GM19452 (cell line): ENCODE data around the gene ZNHIT6.

Experiments
- ATAC-seq: cut with Tn5 transposase; IDR thresholded peaks from one replicate; pipeline ENCODE4 v1.9.1; 2021; ENCODE audit not compliant: unreplicated experiment

Gene ZNHIT6

DNA sequence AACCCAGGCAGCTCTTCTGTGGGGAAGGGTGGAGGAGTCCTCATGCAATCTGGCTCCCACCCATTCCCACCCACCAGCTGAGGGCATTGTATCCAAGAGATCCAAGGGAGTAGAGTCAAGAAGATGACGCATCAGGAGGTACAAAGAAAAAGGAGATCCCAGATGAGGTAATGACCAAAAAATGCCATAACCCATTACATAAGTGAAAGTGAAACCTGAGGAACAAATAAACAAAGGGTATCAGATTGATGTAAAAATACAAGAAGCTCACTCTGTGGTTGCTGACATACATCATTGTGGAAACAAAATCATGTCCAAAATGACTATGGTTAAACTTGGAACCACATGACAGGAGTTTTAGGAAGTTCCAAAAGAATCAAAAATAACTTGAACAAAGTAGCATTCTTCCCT, 85.2 kb downstream of the ZNHIT6 start:
- no peak for ATAC-seq

DNA sequence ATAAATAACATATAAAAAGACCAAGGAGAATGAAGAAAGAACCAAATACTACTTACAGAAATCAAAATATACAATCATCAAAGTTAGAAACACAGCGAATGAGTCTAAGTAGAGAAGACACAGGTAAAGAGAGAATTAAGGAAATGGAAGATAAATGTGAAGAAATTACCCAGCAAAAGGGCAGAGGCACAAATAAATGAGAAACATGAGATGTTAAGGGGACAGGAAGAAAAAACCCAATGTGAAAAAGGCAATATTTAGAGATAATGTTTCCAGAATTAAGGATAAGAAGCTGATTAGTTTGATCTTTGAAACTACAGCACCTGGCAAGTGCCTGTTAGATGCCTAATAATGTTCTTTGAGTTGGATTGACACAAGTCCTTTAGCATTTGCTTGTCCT, 86.8 kb downstream of the ZNHIT6 start:
- ATAC-seq, result no peak

DNA sequence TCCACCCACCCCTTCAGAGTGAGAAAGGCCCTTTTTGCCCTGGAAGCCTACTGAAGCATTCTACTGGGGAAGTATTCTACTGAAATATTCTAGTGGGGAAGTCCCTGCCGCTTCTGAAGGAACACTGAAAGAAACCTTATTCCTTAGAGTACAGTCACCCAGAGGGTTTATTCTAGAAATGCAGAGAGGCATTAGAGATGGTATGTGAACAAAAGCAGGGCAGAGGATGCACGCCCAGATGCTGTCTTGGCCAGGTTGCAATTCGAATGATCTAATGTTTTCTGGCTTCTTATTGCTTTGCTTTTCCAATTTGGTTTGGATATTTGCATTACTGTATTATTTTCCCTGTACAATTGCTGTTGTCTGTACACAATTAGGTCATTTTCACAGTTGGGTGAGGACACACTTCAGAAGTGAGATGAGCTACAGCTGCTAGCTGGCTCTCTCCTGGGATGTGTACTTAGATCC, 90.6 kb downstream of the ZNHIT6 start:
- ATAC-seq, result no peak

DNA sequence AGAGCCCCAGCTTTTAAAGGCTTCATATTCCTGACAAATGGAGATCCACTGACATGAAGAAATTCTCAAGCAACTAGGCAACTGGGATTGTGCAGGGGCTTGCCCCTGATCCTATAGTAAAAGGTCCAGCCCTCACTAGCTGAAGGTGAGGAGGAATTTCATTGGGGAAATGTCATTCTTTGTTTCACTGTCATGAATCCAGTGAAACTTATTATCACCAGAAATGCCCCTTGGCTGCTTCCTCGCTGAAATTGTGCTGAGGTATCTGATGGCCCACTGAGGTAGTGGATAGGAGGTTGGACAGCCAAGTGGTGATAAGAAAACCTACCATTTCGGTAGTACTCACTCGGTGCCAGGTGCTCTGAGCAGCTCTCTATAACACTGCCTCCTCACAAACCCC, 91.5 kb downstream of the ZNHIT6 start:
- ATAC-seq, result no peak

DNA sequence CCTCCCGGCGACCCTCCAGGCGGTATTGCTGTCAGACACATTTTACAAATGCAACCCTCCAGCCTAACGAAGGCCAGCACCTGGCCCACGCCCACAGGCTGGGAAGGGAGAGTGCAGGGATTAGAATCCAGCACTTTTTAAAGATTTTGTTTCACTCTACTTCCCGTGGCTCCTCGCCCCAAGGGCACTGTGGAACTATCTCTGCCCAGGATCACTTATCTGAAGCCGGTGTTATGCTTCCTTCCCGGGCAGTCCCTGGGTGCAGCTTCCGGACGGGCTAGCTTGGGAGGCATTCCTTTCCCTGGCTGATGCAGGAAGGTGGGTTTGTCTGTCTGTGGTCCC, 91.9 kb downstream of the ZNHIT6 start:
- no peak for ATAC-seq

DNA sequence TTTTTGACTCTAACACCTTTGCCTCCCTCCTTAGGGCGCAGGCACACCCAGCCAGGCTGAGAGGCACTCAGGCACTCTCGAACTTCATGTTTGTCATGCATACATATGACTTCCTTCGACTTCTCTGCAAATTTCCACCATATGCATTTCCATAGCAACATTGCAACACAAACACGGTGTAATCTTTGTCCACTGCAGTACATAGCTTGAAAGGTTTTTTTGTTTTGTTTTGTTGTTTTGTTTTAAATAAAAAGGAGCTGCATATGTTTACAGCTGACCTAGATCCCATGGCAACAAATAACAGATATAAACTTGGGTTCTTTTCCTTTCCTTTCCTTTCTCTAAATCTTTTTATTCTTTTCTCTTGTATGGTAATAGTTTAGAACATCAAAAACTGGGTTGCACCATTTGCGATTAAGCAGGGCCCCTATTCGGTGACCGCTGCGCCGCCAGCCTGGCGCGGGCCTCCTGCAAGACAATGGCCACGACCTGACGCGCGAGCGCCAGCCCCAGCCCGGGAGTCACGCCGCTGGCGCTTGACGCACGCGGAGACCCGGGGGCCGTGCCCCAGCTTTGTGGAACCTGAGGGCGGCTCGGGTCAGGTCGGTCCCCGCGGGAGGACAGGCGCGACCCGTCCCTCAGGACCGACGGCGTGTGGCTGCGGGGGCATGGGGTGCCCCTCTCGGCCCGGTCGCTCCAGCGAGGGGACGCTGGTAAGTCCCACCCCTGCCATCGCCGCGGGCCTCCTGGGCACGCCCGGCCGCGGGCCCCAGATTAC, 92.5 kb downstream of the ZNHIT6 start:
- no peak for ATAC-seq

DNA sequence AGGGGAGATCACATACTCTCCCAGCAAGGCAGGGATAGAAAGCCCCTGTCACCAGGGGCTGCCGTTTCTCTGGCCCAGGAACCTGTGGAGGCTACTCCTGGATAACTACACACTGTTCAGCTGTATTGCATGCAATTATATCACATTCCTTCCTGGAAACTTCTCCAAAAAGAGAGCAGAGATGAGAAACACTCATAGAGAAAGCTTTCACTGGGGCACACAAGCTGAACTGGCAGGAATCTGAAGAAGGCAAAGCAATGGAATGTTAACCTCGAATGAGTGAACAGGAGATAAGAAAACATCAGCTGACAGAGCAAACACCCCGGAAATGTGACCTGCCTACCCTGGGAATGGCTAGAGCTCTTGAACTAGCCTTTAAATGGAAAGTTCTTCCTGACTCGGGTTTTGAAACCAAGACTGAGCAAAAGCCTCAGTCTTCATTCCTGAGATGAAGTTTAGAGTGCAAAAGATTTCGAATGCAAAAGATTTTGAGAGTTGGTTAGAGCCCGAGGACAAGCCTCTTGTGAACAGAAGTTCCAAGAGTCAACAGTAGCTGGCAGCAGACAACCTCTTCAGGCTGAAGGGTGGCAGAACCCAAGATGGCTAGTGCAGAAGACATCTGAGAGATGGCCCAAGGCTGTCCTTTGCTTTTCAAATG, 95.4 kb downstream of the ZNHIT6 start:
- ATAC-seq, result no peak

DNA sequence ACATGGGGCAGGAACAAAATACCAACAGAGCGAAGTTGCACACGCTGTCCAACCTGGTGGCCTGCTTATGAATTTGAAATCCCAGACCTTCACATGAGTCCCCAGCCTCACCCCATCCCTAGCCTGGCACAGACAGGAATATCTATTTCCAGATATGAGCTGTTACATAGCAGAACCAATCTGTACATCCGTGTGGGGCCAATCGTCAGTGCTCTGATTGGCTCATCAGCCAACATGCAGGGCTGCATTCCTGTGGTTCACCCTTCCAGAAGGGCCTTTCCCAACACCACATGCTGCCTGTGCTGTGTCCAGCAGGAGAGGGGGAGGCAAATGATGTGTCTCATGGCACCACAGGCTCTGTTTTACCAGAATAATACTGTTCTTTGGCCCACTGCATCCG, 96.4 kb downstream of the ZNHIT6 start:
- ATAC-seq, result no peak

DNA sequence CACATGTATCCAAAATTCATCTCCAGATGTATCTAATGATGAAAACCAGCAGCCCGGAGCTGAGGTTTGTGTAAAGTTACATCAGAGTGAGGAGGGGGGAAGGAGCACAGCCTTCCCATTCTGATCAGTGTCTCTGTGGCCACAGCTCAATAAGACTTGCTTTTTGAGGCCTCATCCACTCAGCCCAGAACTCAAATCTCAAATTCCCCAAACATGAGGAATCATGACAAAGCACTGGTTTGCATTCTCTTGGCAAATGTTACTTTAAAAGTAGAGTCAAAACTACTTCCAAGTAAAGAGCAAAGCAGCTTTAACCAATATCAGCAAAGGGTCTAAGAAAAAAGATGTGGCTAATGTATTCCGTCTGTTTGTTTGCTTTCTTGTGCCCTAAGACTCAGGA, 96.8 kb downstream of the ZNHIT6 start:
- ATAC-seq, result no peak

DNA sequence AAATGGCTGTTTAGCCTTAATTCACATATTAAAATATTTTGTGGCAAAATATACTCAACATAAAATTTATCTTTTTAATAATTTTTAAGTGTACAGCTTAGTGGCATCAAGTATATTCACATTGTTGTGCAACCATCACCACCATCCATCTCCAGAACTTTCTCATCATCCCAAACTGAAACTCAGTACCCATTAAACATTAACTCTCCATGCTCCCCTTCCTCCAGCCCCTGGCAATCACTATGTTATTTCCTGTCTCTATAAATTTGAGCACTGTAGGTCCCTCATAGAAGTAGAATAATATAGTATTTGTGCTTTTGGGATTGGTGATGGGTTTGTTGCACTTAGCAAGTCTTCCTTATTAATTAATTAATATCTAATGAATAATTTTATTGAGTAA, 98.3 kb downstream of the ZNHIT6 start:
- no peak for ATAC-seq

DNA sequence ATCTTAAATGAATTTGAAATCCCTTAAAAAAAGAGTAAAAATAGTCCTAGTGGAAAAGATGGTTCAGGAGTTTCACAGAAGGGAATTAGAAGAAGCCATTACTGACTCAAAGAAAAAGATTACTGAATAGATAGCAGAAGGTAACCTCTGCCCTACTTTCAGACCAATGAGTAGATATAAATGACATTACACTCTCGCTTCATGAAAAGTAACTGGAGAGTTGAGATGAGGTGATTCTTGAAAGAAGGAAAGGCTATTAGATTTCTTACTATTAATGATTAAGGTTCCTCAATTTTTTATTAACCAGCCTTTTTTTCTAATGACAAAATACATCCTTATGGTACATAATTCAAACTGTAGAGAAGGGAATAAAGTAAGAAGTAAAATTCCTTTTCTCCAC, 99.4 kb downstream of the ZNHIT6 start:
- ATAC-seq, result no peak

DNA sequence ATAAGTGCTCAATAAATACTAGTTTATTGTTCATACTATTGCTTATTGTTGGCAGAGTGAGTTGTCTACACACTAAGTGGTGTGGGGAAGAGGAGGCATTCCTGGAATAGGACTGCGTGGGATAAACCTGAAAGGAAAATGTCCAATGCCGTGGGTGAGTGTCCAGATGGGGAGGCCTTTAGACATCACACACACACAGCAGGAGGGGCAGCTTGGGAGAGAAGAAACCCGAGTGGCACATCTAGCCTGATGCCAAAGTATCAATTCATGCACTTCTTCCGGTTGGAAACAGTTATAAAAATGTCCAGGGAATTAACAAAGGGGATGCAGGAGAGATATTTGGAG, 100.3 kb downstream of the ZNHIT6 start:
- ATAC-seq, result no peak

DNA sequence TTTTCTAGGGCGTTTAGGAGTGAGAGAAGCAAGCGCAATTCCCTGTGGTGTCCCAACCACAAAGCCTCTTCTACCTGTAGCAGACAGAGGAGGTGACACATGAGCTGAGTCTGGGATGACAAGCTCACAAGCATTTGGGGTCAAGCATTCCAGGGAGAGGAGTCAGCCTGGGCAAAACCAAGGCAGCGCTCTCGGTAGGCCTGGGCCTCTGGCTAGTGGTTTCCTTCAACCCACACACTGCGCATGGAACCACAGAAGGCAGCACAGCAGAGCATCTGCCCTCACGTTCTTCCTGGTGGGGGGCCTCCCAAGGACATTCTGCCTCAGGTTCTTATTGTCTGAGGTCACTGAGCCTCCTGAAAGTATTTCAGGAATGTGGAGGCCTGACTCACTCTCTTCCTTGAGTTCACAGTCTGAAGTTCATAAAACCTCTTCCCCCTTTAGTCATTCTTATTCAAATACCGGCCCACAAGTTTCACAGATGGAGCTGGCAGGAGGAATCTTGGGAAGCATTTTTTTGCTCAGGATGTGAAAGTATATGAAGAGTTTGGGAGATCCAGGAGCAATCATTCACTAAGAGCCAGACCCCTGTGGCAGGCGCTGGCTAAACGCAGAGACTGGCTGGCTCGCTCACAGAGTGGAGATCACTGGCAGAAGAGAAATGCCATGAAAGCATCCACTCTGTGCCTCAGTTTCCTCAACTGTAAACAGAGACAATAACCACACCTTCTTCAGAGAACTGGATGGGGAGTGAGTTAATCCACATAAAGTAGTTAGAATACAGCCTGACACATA, 100.9 kb downstream of the ZNHIT6 start:
- ATAC-seq, result no peak

DNA sequence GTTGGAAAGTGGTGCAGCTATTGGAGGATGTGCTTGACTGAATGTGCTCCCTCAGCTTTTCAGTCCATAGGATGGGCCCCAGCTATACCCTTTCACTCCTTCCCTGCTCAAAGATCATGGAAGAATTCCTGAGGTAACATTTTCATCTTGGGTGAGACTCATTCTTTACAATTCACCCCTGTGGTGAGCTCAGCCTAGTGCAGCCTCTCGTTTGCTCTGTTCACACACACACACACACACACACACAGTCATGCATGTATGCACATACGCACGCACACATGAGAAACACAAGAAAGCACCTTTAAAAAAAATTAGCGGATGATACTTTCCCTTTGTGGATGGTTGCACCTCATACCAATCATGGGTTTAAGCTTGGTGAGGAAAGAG, 101.8 kb downstream of the ZNHIT6 start:
- no peak for ATAC-seq

DNA sequence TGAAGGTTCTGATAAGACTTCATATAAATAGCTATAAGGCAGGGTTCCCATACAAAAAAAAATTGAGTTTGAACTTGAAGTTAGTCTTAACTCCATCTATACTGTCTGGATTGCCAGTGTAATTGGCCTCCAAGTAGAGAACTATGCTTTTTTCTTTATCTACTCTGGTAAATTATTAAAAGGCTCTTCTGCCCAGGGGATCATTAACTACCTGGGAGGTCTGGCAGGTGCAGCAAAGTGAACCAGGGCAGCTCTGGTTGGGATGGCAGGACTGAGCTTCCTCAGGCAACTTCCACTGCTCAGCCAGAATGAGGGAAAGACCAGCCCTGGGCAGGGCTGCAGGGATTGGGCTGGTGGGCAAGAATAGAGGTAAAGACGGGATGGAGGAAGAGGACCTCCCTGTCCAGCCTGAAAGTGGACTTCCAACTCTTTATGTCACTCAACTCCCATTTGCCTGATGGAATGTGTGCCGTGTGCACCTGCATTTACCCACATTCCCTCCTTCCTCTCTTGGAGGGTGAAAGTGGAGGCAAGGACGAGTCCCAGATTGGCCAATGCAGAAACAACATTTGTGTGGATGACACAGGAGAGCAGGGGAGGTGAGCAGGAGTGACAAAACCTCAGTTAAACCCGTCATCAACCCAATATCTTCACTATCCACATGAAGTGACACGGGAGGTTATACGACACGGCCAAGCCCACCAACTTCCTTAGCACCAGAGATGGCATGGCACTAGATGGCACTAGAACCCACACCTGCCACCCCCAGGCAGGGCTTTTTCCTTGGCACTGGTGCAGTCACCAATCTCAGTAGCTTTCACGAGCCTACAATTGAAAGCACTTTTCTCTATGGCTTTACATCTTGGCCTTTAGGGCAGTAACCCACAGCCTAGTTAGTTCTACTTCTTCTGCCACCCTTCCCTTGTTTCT, 102.5 kb downstream of the ZNHIT6 start:
- ATAC-seq, result no peak

DNA sequence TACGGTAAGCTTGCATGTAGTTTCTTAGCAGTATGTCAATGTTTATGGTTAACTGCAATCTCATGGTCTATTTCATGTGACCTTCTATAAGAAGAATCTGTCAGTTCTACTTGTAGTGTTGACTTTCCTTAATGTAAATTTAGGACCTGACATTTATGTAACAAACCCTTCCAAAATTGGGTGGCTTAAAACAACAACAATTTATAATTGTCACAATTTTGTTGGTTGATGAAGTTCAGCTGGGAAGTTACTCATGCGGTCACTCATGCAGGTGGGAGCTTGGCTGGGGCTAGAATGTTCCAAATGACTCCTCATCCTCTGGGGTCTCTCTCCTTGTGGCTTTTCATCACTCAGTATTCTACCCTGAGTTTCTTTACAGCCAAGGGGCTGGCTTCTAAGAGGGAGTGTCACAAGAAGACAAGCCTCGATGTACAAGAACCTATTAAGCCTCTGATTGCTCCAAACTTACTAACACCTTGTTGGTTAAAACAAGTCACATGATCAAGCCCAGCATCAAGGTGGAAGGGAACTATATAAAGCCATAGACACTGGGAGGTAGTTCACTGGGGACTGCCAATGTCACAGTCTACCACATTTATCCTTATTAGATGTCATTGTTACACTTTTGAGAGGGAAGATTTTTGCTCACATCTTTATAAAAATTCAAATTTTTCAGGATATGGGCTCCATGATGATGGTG, 103.8 kb downstream of the ZNHIT6 start:
- no peak for ATAC-seq

DNA sequence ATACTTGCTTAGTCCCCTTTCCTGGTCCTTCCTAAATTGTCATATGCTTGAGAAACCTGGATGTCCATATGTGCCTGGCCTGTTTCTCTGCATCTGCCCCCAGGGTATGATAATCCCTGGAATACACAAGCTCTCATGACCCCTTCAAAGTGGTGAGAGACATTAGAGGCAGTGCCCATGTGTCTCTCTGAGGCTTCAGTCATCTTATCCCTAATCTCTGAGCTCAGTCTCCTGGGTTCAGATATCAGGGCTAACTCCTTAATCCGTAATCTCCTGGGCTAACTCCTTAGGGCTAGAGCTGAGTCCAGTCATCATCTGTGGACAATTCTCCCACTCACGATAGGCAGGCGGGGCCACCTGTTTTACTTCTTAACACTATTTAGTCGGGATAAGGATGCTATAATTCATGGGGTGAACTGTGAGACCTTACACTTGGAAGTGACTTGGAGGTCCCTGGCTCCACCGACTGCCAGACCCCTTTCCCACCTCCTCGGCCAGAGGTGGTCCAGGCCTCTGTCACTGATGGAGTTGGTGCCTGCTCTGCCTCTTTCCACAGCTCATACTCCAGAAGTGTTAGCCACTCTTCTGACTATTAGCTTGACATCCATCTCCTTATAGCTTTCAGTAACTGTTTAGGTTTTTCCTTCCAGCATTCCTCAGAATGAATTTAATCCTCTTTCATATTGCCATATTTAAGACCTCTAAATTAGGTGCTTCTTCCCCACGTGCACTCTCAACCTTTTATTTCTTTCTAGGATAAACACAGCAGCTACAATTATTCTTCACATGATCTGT, 105.0 kb downstream of the ZNHIT6 start:
- no peak for ATAC-seq

DNA sequence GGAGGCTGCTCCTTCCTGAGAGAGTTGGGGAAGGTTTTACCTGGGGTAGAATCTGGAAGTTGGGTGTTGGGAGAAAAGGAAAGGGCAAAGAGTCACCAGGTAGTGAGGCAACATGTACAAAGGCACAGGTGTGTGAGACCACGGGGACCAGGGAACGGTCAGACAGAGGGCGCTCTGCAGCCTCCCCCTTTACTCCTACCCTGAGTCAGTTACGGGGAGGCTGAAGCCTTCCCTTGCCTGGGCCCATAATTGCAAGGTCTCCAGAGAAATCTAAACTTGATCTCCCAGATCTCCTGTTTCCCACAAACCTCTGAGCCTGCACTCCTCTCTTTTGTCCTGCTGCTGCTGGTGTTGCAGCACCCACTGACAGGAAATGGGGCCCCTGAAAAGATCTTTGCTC, 105.7 kb downstream of the ZNHIT6 start:
- ATAC-seq, result no peak

DNA sequence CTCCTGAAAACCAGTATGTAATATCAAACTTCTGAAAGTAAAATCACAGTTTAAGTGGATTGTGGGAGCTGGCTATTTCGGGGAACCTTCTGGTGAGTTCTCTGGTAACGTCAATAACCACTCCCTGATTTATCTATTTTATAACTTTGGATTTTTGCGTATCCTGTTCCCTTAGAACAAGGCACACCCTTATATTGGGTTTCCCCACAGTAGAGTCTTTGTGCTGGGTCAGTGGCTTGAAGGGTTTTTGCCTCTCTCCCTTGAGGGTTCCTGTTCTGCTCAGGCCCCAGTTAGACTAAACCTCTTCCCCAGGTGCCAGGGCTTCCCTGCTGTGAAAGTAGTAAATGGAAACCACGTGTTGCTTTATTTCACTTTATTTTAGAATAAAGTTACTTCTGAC, 106.3 kb downstream of the ZNHIT6 start:
- ATAC-seq, result no peak

DNA sequence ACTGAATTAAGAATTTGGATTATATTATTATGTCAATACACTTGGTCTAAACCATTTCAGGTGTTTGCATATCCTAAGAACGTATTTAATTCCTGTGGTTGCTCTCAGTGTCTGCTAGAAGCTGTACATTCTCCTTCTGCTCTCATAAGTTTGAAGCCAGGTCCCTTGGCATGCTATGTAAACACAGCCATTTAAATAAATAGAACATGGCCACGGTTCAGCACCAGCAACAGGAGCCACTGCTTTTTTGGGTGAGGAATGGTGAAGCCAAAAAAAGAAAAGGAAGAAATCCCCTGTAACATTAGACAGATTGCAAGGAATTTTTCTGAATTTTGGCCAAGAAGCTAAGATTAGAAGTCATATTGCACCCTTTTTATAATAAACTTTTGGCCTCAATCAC, 108.6 kb downstream of the ZNHIT6 start:
- no peak for ATAC-seq
